DOHH2 (cell line): ENCODE data around the gene ASB7.
"Not testable (repeated sequence)": the region's sequence is repeated elsewhere in the genome, so short reads cannot be mapped to it uniquely, and the experiment has no call there.

Experiments
- CTCF ChIP-seq: fragments of 200-600 bp; sonication (generic); IDR thresholded peaks from one replicate; pipeline ENCODE4 v1.5.1; 2014; ENCODE audit warnings: antibody characterized with exemption, mild to moderate bottlenecking, low read depth, low read length; ENCODE audit not compliant: poor library complexity, severe bottlenecking
- EZH2phosphoT487 ChIP-seq: fragments of 200-600 bp; sonication (generic); IDR thresholded peaks from 2 replicates; pipeline ENCODE4 v1.6.1; 2017; ENCODE audit warnings: borderline replicate concordance, mild to moderate bottlenecking, antibody characterized with exemption, low read length, moderate library complexity, mixed read lengths

GRCh38 chr15:100679151-100679550, 76.8 kb downstream of the ASB7 start:
- not testable (repeated sequence) for TF ChIP-seq CTCF, EZH2phosphoT487
